UCSD-AML1 (cell line): ENCODE measurements around the gene TSPAN18.

Experiments
- DNase-seq: peaks from one replicate; lab custom pipeline; 2025; ENCODE audit not compliant: unreplicated experiment; lab: John Stamatoyannopoulos, UW

TSPAN18 gene

GRCh38 chr11:44912270-44912987 is 185.7 kb downstream of the TSPAN18 start:
- no peak for DNase-seq

GRCh38 chr11:44913502-44913901 is 186.7 kb downstream of the TSPAN18 start:
- no peak for DNase-seq

- DNase-seq = no peak
Observed at GRCh38 chr11:44914105-44914504, 187.3 kb downstream of the TSPAN18 start.

GRCh38 chr11:44915004-44915403 is 188.2 kb downstream of the TSPAN18 start:
- DNase-seq = no peak

- peak; percentile 68 for DNase-seq
Observed at GRCh38 chr11:44915621-44916020, 188.9 kb downstream of the TSPAN18 start.

- no peak for DNase-seq
Observed at GRCh38 chr11:44916331-44916730, 189.6 kb downstream of the TSPAN18 start.

GRCh38 chr11:44916801-44917385 is 190.1 kb downstream of the TSPAN18 start:
- DNase-seq = peak; percentile 81

- no peak for DNase-seq
Observed at GRCh38 chr11:44917741-44918140, 191.0 kb downstream of the TSPAN18 start.

GRCh38 chr11:44920451-44920850 is 193.7 kb downstream of the TSPAN18 start:
- no peak for DNase-seq

- DNase-seq = no peak
Observed at GRCh38 chr11:44923115-44923514, 196.4 kb downstream of the TSPAN18 start.

GRCh38 chr11:44923806-44924205 is 197.0 kb downstream of the TSPAN18 start:
- no peak for DNase-seq

- no peak for DNase-seq
Observed at GRCh38 chr11:44926036-44926435, 199.3 kb downstream of the TSPAN18 start.

GRCh38 chr11:44927174-44927661 is 200.5 kb downstream of the TSPAN18 start:
- DNase-seq = peak; percentile 53

- no peak for DNase-seq
Observed at GRCh38 chr11:44928144-44928543, 201.4 kb downstream of the TSPAN18 start.

GRCh38 chr11:44928816-44929215 is 202.1 kb downstream of the TSPAN18 start:
- peak; percentile 32 for DNase-seq

- DNase-seq = no peak
Observed at GRCh38 chr11:44930588-44931302, 204.0 kb downstream of the TSPAN18 start.

GRCh38 chr11:44931466-44931865 is 204.7 kb downstream of the TSPAN18 start:
- DNase-seq = no peak

- DNase-seq = no peak
Observed at GRCh38 chr11:44934110-44934509, 207.3 kb downstream of the TSPAN18 start.

GRCh38 chr11:44934735-44935250 is 208.0 kb downstream of the TSPAN18 start:
- DNase-seq = no peak

- peak; percentile 86 for DNase-seq
Observed at GRCh38 chr11:44936525-44936924, 209.8 kb downstream of the TSPAN18 start.

GRCh38 chr11:44936951-44937543 is 210.3 kb downstream of the TSPAN18 start:
- no peak for DNase-seq
